SK-N-SH (cell line): ENCODE measurements around the gene MACROD2. TPM values are rescaled to one million over a fixed set of nuclear protein-coding genes. Genes with fewer than 3 reads are reported as not detected.

ENCODE experiments used
- CTCF ChIA-PET: fragments of 300-600, 350-600 bp; formaldehyde crosslinking; extraction: SDS; loops from one replicate; lab custom pipeline; 2021; lab: Yijun Ruan, JAX
- POLR2A ChIA-PET: fragments of 350-600 bp; sonication (Branson Sonifier 250); formaldehyde crosslinking; extraction: SDS; loops from one replicate; lab custom pipeline; 2020; ENCODE audit warnings: antibody characterized with exemption, inconsistent platforms; lab: Yijun Ruan, JAX
- DNase-seq: peaks from one replicate; pipeline ENCODE4 v3.0.0; 2012
- H2AFZ ChIP-seq: fragments of 200-600 bp; sonication (generic); 2 replicates; pipeline ENCODE4 v1.8.1; 2016; ENCODE audit warnings: antibody characterized with exemption, mild to moderate bottlenecking, low read depth
- H3F3A ChIP-seq: fragments of 200-600 bp; sonication (generic); replicated peaks from 2 replicates; pipeline ENCODE3; 2016; ENCODE audit warnings: antibody characterized with exemption, mild to moderate bottlenecking; ENCODE audit not compliant: insufficient read depth
- H3K27ac ChIP-seq, 2 experiments: fragments of 200-500 bp in 1 of 2; fragments of 200-600 bp in 1 of 2; sonication (Bioruptor generic) in 1 of 2; sonication (generic), shearing (Covaris generic) in 1 of 2; 2 replicates each; pipeline versions ENCODE4 v1.5.1 to v1.6.1; 2014 to 2016; ENCODE audit warnings: low read depth in 2 of 2, inconsistent platforms in 1 of 2, low read length in 1 of 2, mild to moderate bottlenecking in 1 of 2, mixed read lengths in 1 of 2
- H3K27me3 ChIP-seq: fragments of 200-600 bp; sonication (generic), shearing (Covaris generic); 2 replicates; pipeline ENCODE4 v1.6.1; 2016; ENCODE audit warnings: mixed run types; ENCODE audit not compliant: insufficient read depth
- H3K36me3 ChIP-seq, 2 experiments: fragments of 200-500 bp in 1 of 2; fragments of 200-600 bp in 1 of 2; sonication (Bioruptor generic) in 1 of 2; sonication (generic) in 1 of 2; replicated peaks in 1 of 2; 2 replicates each; pipeline versions ENCODE3 to v1.5.1; 2014 to 2016; ENCODE audit warnings: low read length in 1 of 2, mild to moderate bottlenecking in 1 of 2; ENCODE audit not compliant: insufficient read depth in 2 of 2, control insufficient read depth in 1 of 2
- H3K4me1 ChIP-seq, 2 experiments: fragments of 200-500 bp in 1 of 2; fragments of 200-600 bp in 1 of 2; sonication (Bioruptor generic) in 1 of 2; sonication (generic), shearing (Covaris generic) in 1 of 2; 2 replicates each; pipeline versions ENCODE4 v1.5.1 to v1.6.1; 2014 to 2016; ENCODE audit warnings: low read depth in 1 of 2, low read length in 1 of 2, mixed run types in 1 of 2; ENCODE audit not compliant: insufficient read depth in 2 of 2, control insufficient read depth in 1 of 2
- H3K4me2 ChIP-seq: fragments of 200-600 bp; sonication (generic), shearing (Covaris generic); 2 replicates; pipeline ENCODE4 v1.6.1; 2017; ENCODE audit warnings: mixed run types
- H3K4me3 ChIP-seq, 2 experiments: fragments of 200-500 bp in 1 of 2; fragments of 200-600 bp in 1 of 2; sonication (Bioruptor generic) in 1 of 2; sonication (generic), shearing (Covaris generic) in 1 of 2; 2 replicates each; pipeline versions ENCODE4 v1.5.1 to v1.8.1; 2014 to 2016; ENCODE audit warnings: low read depth in 2 of 2, inconsistent platforms in 1 of 2, low read length in 1 of 2, mild to moderate bottlenecking in 1 of 2, mixed read lengths in 1 of 2, moderate library complexity in 1 of 2
- H3K79me2 ChIP-seq: fragments of 200-600 bp; sonication (generic); 2 replicates; pipeline ENCODE4 v1.8.1; 2017; ENCODE audit warnings: mild to moderate bottlenecking; ENCODE audit not compliant: insufficient read depth
- H3K9ac ChIP-seq: fragments of 200-600 bp; sonication (generic); 2 replicates; pipeline ENCODE4 v1.6.1; 2017; ENCODE audit warnings: mixed run types
- H3K9me2 ChIP-seq: fragments of 200-600 bp; sonication (generic); 2 replicates; pipeline ENCODE4 v1.6.1; 2017; ENCODE audit warnings: mixed run types
- H3K9me3 ChIP-seq: fragments of 200-600 bp; sonication (generic); 2 replicates; pipeline ENCODE4 v1.6.1; 2017; ENCODE audit warnings: mixed run types, mild to moderate bottlenecking, moderate library complexity
- H4K20me1 ChIP-seq: fragments of 200-600 bp; sonication (generic); 2 replicates; pipeline ENCODE4 v1.6.1; 2017; ENCODE audit warnings: mild to moderate bottlenecking, mixed run types; ENCODE audit not compliant: insufficient read depth
- ELF1 ChIP-seq: IDR thresholded peaks from 2 replicates; pipeline ENCODE4 v1.4.0; 2012
- EZH2phosphoT487 ChIP-seq: fragments of 200-600 bp; sonication (generic); IDR thresholded peaks from 2 replicates; pipeline ENCODE4 v1.6.1; 2017; ENCODE audit warnings: low read depth, mixed run types, mild to moderate bottlenecking, antibody characterized with exemption, moderate library complexity, borderline replicate concordance
- FOXJ3 ChIP-seq: sonication (generic); formaldehyde crosslinking; IDR thresholded peaks from 2 replicates; pipeline ENCODE4 v1.5.1; 2020; ENCODE audit warnings: mild to moderate bottlenecking, missing genetic modification reagents
- GABPA ChIP-seq: IDR thresholded peaks from 2 replicates; pipeline ENCODE4 v1.4.0; 2012; ENCODE audit warnings: low read depth, mild to moderate bottlenecking
- GATA2 ChIP-seq: sonication (generic); formaldehyde crosslinking; IDR thresholded peaks from 2 replicates; pipeline ENCODE4 v1.5.0; 2020; ENCODE audit warnings: mild to moderate bottlenecking, missing genetic modification reagents
- MAX ChIP-seq: IDR thresholded peaks from 2 replicates; pipeline ENCODE4 v1.4.0; 2012; ENCODE audit warnings: low read depth
- MXI1 ChIP-seq: IDR thresholded peaks from 2 replicates; pipeline ENCODE4 v1.6.1; 2012; ENCODE audit warnings: mild to moderate bottlenecking, low read depth, low read length, improper control_type of control experiment
- NFIC ChIP-seq: IDR thresholded peaks from 2 replicates; pipeline ENCODE4 v1.4.0; 2012; ENCODE audit warnings: borderline replicate concordance
- RAD21 ChIP-seq: IDR thresholded peaks from 2 replicates; pipeline ENCODE4 v1.6.1; 2012; ENCODE audit warnings: mild to moderate bottlenecking, low read length
- RCOR1 ChIP-seq: fragments of 150-350 bp; IDR thresholded peaks from 2 replicates; pipeline ENCODE4 v1.6.1; 2017; ENCODE audit warnings: antibody characterized with exemption, low read length
- REST ChIP-seq: IDR thresholded peaks from 2 replicates; pipeline ENCODE4 v1.6.1; 2012; ENCODE audit warnings: mild to moderate bottlenecking, low read depth, low read length, moderate library complexity
- SMC3 ChIP-seq: IDR thresholded peaks from 2 replicates; pipeline ENCODE4 v1.6.1; 2012; ENCODE audit warnings: low read depth, low read length, improper control_type of control experiment
- TAF1 ChIP-seq: IDR thresholded peaks from 2 replicates; pipeline ENCODE4 v1.6.1; 2012; ENCODE audit warnings: low read depth, mild to moderate bottlenecking, low read length, moderate library complexity, borderline replicate concordance
- TCF12 ChIP-seq: IDR thresholded peaks from 2 replicates; pipeline ENCODE4 v1.4.0; 2012
- USF1 ChIP-seq: IDR thresholded peaks from 2 replicates; pipeline ENCODE4 v1.4.0; 2012; ENCODE audit warnings: low read depth, borderline replicate concordance
- USF2 ChIP-seq: fragments of 150-350 bp; IDR thresholded peaks from 2 replicates; pipeline ENCODE4 v1.6.1; 2017; ENCODE audit warnings: antibody characterized with exemption, low read length, low read depth, borderline replicate concordance
- WGBS: methylation state at CpG from one replicate; pipeline ENCODE4 v1.1.6; 2017; ENCODE audit warnings: low lambda C conversion rate; 5-methylcytosine and 5-hydroxymethylcytosine counted together
- polyA plus RNA-seq, 3 experiments: library from polyadenylated mRNA; depleted of rRNA; stranded (reverse); fragments of >200 nt; gene quantifications; 2 replicates each; pipeline ENCODE4 v1.2.3, GENCODE V29; 2012
- TF ChIP-seq, protein P1 (sequence below): IDR thresholded peaks from 2 replicates; pipeline ENCODE4 v1.4.0; 2012; ENCODE audit warnings: low read depth, borderline replicate concordance

The MACROD2 gene
- polyA plus RNA-seq, 1 of the 3 experiments (the other 2 are of a cell fraction): 0.33 TPM

DNA sequence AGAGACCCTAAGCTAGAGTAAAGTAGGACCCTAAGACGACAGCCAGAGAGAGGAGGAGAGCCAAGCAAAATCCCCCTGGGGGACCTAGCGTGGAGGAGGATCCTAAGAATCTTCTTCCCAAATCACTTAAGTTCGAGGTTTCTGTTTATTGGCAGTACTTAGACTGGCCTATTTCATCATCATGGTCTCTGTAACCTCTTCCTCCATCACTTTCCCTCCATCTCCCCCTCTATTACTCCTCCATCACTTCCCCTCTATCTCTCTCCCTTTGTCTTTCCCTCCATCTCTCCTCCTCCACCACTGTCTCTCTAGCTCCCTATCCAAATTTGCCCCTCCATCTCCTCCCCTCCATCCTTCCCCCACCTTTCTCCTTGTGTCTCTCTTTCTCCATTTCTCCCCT lies 1175.7 kb downstream of the MACROD2 start (continued):
- TF ChIP-seq, protein P1, sequence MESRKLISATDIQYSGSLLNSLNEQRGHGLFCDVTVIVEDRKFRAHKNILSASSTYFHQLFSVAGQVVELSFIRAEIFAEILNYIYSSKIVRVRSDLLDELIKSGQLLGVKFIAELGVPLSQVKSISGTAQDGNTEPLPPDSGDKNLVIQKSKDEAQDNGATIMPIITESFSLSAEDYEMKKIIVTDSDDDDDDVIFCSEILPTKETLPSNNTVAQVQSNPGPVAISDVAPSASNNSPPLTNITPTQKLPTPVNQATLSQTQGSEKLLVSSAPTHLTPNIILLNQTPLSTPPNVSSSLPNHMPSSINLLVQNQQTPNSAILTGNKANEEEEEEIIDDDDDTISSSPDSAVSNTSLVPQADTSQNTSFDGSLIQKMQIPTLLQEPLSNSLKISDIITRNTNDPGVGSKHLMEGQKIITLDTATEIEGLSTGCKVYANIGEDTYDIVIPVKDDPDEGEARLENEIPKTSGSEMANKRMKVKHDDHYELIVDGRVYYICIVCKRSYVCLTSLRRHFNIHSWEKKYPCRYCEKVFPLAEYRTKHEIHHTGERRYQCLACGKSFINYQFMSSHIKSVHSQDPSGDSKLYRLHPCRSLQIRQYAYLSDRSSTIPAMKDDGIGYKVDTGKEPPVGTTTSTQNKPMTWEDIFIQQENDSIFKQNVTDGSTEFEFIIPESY: no peak
- TF ChIP-seq EZH2phosphoT487 (no peak), REST (no peak), RAD21 (no peak), USF2 (no peak), SMC3 (no peak), GABPA (no peak)

- TF ChIP-seq MXI1: no peak
- no peak for TF ChIP-seq ELF1
- TF ChIP-seq TCF12: no peak
- TF ChIP-seq MAX: no peak
- no peak for TF ChIP-seq NFIC
- TF ChIP-seq TAF1: no peak
- no peak for TF ChIP-seq FOXJ3 (CRISPR knock-in tag)
- TF ChIP-seq RCOR1: no peak
- TF ChIP-seq USF1: no peak
- TF ChIP-seq RAD21: no peak
- no peak for TF ChIP-seq GATA2 (CRISPR knock-in tag)
- no peak for TF ChIP-seq USF2
Observed at GRCh38 chr20:15176929-15177328, 1181.6 kb downstream of the MACROD2 start.

More at GRCh38 chr20:15176929-15177328, 1181.6 kb downstream of the MACROD2 start:
- no peak for DNase-seq
- Histone ChIP-seq H3K36me3 (no peaks in the 10 kb centered on the region), H3K9me2 (no peaks in the 10 kb centered on the region), H3K4me3 (no peak overlapping the region), H3K9ac (no peak overlapping the region), H3K27ac (no peak overlapping the region), H3F3A (no peaks in the 10 kb centered on the region), H3K4me2 (no peak overlapping the region), H3K79me2 (no peaks in the 10 kb centered on the region), H2AFZ (no peak overlapping the region), H3K27me3 (no peaks in the 10 kb centered on the region), H3K9me3 (no peaks in the 10 kb centered on the region; the same call in 1 of the 2 replicates), H4K20me1 (no peaks in the 10 kb centered on the region), H3K4me1 (no peaks in the 10 kb centered on the region; a peak in 1 of 4 replicates)
- 85% methylated on average over 4 of the region's 4 CpGs for WGBS
- POLR2A ChIA-PET: no interaction called here
- CTCF ChIA-PET: no interaction called here
